Stimulated activated CD4-positive, alpha-beta T cell treated with anti-CD3 and anti-CD28 coated beads, Interleukin-2, amount 100 ng/mL, for 24 hours (primary cell): ENCODE data around the gene SLC5A11.
"Not testable (repeated sequence)": the region's sequence is repeated elsewhere in the genome, so short reads cannot be mapped to it uniquely, and the experiment has no call there.

Experiments
- DNase-seq, 2 donors: peaks; one replicate each; pipeline ENCODE4 v3.0.0-alpha.2; 2020

The SLC5A11 gene

GRCh38 chr16:24845726-24846547 is at the start of gene SLC5A11:
SLC5A11 (plus strand) TSS chr16:24845963; CDS start chr16:24858644, 12,681 bp downstream.
- no peak for DNase-seq

- no peak for DNase-seq
These were observed 45.2 kb upstream of the SLC5A11 start for GRCh38 chr16:24800586-24800985.

- no peak for DNase-seq
These were observed 43.9 kb upstream of the SLC5A11 start for GRCh38 chr16:24801761-24802302.

- no peak for DNase-seq
These were observed 40.3 kb upstream of the SLC5A11 start for GRCh38 chr16:24805484-24805883.

- no peak for DNase-seq
These were observed 38.5 kb upstream of the SLC5A11 start for GRCh38 chr16:24807301-24807700.

- DNase-seq: no peak
These were observed 34.6 kb upstream of the SLC5A11 start for GRCh38 chr16:24810951-24811843.

GRCh38 chr16:24812813-24813212 is 33.0 kb upstream of the SLC5A11 start:
- DNase-seq: not testable (repeated sequence)

GRCh38 chr16:24815021-24815420 is 30.7 kb upstream of the SLC5A11 start:
- DNase-seq: no peak

GRCh38 chr16:24816688-24817087 is 29.1 kb upstream of the SLC5A11 start:
- no peak for DNase-seq

GRCh38 chr16:24819462-24820040 is 26.2 kb upstream of the SLC5A11 start:
- DNase-seq: no peak

GRCh38 chr16:24820522-24820921 is 25.2 kb upstream of the SLC5A11 start:
- DNase-seq: no peak

- DNase-seq: no peak
These were observed 24.6 kb upstream of the SLC5A11 start for GRCh38 chr16:24821129-24821528.

- DNase-seq: no peak
These were observed 23.2 kb upstream of the SLC5A11 start for GRCh38 chr16:24822542-24822941.

GRCh38 chr16:24822974-24823373 is 22.8 kb upstream of the SLC5A11 start:
- DNase-seq: no peak

- DNase-seq: no peak
These were observed 20.1 kb upstream of the SLC5A11 start for GRCh38 chr16:24825696-24826095.

- no peak for DNase-seq
These were observed 19.6 kb upstream of the SLC5A11 start for GRCh38 chr16:24826096-24826690.

- DNase-seq: no peak
These were observed 18.8 kb upstream of the SLC5A11 start for GRCh38 chr16:24826817-24827566.

- no peak for DNase-seq
These were observed 16.6 kb upstream of the SLC5A11 start for GRCh38 chr16:24829153-24829552.

- no peak for DNase-seq
These were observed 12.4 kb upstream of the SLC5A11 start for GRCh38 chr16:24833352-24833751.

GRCh38 chr16:24834459-24835335 is 11.1 kb upstream of the SLC5A11 start:
- DNase-seq: no peak

GRCh38 chr16:24836836-24837235 is 8.9 kb upstream of the SLC5A11 start:
- DNase-seq: no peak
